ENCODE measurements around the gene LIMA1.

The LIMA1 gene

GRCh38 chr12:50215033-50215432 is 68.3 kb downstream of the LIMA1 start:
- DNase-seq (ENCODE audit: low spot score): no peak

- DNase-seq (ENCODE audit: low spot score): no peak
These were observed 69.3 kb downstream of the LIMA1 start for GRCh38 chr12:50214018-50214417.

GRCh38 chr12:50213439-50213838 is 69.9 kb downstream of the LIMA1 start:
- no peak for DNase-seq (ENCODE audit: low spot score)

GRCh38 chr12:50212071-50212467 is 71.3 kb downstream of the LIMA1 start:
- DNase-seq (ENCODE audit: low spot score): no peak

GRCh38 chr12:50211392-50212070 is 71.8 kb downstream of the LIMA1 start:
- no peak for DNase-seq (ENCODE audit: low spot score)

- DNase-seq (ENCODE audit: low spot score): no peak
These were observed 75.9 kb downstream of the LIMA1 start for GRCh38 chr12:50207424-50207823.

GRCh38 chr12:50205648-50206047 is 77.7 kb downstream of the LIMA1 start:
- DNase-seq (ENCODE audit: low spot score): no peak

- no peak for DNase-seq (ENCODE audit: low spot score)
These were observed 79.6 kb downstream of the LIMA1 start for GRCh38 chr12:50203691-50204090.

GRCh38 chr12:50201987-50202521 is 81.3 kb downstream of the LIMA1 start:
- no peak for DNase-seq (ENCODE audit: low spot score)

GRCh38 chr12:50200552-50201273 is 82.6 kb downstream of the LIMA1 start:
- DNase-seq (ENCODE audit: low spot score): no peak

- no peak for DNase-seq (ENCODE audit: low spot score)
These were observed 84.5 kb downstream of the LIMA1 start for GRCh38 chr12:50198829-50199228.

- no peak for DNase-seq (ENCODE audit: low spot score)
These were observed 86.0 kb downstream of the LIMA1 start for GRCh38 chr12:50197297-50197727.

GRCh38 chr12:50196537-50196936 is 86.8 kb downstream of the LIMA1 start:
- no peak for DNase-seq (ENCODE audit: low spot score)

GRCh38 chr12:50195832-50196231 is 87.5 kb downstream of the LIMA1 start:
- no peak for DNase-seq (ENCODE audit: low spot score)

GRCh38 chr12:50192908-50193307 is 90.4 kb downstream of the LIMA1 start:
- DNase-seq (ENCODE audit: low spot score): no peak

- no peak for DNase-seq (ENCODE audit: low spot score)
These were observed 91.1 kb downstream of the LIMA1 start for GRCh38 chr12:50192236-50192635.

- DNase-seq (ENCODE audit: low spot score): no peak
These were observed 92.5 kb downstream of the LIMA1 start for GRCh38 chr12:50190859-50191258.

- DNase-seq (ENCODE audit: low spot score): no peak
These were observed 94.3 kb downstream of the LIMA1 start for GRCh38 chr12:50188875-50189575.

GRCh38 chr12:50188241-50188781 is 95.0 kb downstream of the LIMA1 start:
- DNase-seq (ENCODE audit: low spot score): no peak

- no peak for DNase-seq (ENCODE audit: low spot score)
These were observed 96.0 kb downstream of the LIMA1 start for GRCh38 chr12:50187084-50187900.

- no peak for DNase-seq (ENCODE audit: low spot score)
These were observed 96.6 kb downstream of the LIMA1 start for GRCh38 chr12:50186681-50187080.
